Endothelial cell of umbilical vein (primary cell): ENCODE results near the gene ATG10. TPM values are rescaled to one million over a fixed set of nuclear protein-coding genes. Genes with fewer than 3 reads are reported as not detected.
"Not testable (repeated sequence)": the region's sequence is repeated elsewhere in the genome, so short reads cannot be mapped to it uniquely, and the experiment has no call there.

ENCODE experiments used
- BruUV-seq: library from RNA; stranded (reverse); fragments of 400-500 nt; replicated peaks from 2 replicates; lab custom pipeline; 2021; lab: Mats Ljungman, UMichigan
- CTCF ChIA-PET: fragments of 300-600, 350-600 bp; sonication (Branson Sonifier 250); formaldehyde crosslinking; loops from one replicate; lab custom pipeline; 2021; ENCODE audit warnings: antibody characterized with exemption, inconsistent platforms; lab: Charles Lee
- POLR2A ChIA-PET: fragments of 300-600, 350-600 bp; sonication (Branson Sonifier 250); formaldehyde crosslinking; loops from one replicate; lab custom pipeline; 2021; ENCODE audit warnings: antibody characterized with exemption, inconsistent platforms; lab: Charles Lee
- DNase-seq: peaks from one replicate; pipeline ENCODE4 v3.0.0-alpha.2; 2011; ENCODE audit warnings: low read depth, low spot score
- FAIRE-seq: peaks from 2 replicates; lab custom pipeline; 2011; peaks lifted over from hg19 to GRCh38; lab: Jason Lieb, UNC
- H2AFZ ChIP-seq: 2 replicates; pipeline ENCODE4 v1.6.0; 2012; ENCODE audit warnings: low read depth, low read length, control low read depth, inconsistent platforms
- H3K27ac ChIP-seq: 2 replicates; pipeline ENCODE4 v1.5.1; 2011; ENCODE audit warnings: low read depth, mild to moderate bottlenecking, control low read depth, low read length, moderate library complexity; ENCODE audit not compliant: insufficient read depth
- H3K27me3 ChIP-seq, 2 experiments: 2 replicates each; pipeline versions ENCODE4 v1.6.0 to v1.6.1; 2011; ENCODE audit warnings: low read length in 2 of 2, mixed read lengths in 1 of 2; ENCODE audit not compliant: control insufficient read depth in 2 of 2, insufficient read depth in 2 of 2
- H3K36me3 ChIP-seq, 2 experiments: 2 replicates in 1 of 2; 3 replicates in 1 of 2; pipeline ENCODE4 v1.5.1; 2011; ENCODE audit warnings: low read length in 2 of 2, mild to moderate bottlenecking in 1 of 2, moderate library complexity in 1 of 2; ENCODE audit not compliant: control insufficient read depth in 2 of 2, insufficient read depth in 2 of 2; ENCODE audit errors: extremely low read depth in 1 of 2
- H3K4me1 ChIP-seq: 3 replicates; pipeline ENCODE4 v1.5.1; 2011; ENCODE audit warnings: mild to moderate bottlenecking, low read length; ENCODE audit not compliant: control insufficient read depth, insufficient read depth; ENCODE audit errors: extremely low read depth
- H3K4me2 ChIP-seq: 2 replicates; pipeline ENCODE4 v1.6.1; 2011; ENCODE audit warnings: low read length, control low read depth, mixed read lengths; ENCODE audit not compliant: insufficient read depth
- H3K4me3 ChIP-seq, 3 experiments: fragments of 200-600 bp in 1 of 3; sonication (generic), shearing (Covaris generic) in 1 of 3; replicated peaks in 1 of 3; 2 replicates each; pipeline ENCODE4 v1.5.1; 2011 to 2016; ENCODE audit warnings: control low read depth in 3 of 3, low read length in 3 of 3, mild to moderate bottlenecking in 2 of 3, inconsistent platforms in 1 of 3, low read depth in 1 of 3, moderate library complexity in 1 of 3; ENCODE audit not compliant: insufficient read depth in 1 of 3
- H3K79me2 ChIP-seq: 2 replicates; pipeline ENCODE4 v1.6.0; 2012; ENCODE audit warnings: low read length, inconsistent platforms; ENCODE audit not compliant: control insufficient read depth, insufficient read depth
- H3K9ac ChIP-seq: replicated peaks from 2 replicates; pipeline ENCODE3; 2011; ENCODE audit warnings: low read length, control low read depth; ENCODE audit not compliant: insufficient read depth; ENCODE audit errors: extremely low read depth
- H3K9me1 ChIP-seq: replicated peaks from 3 replicates; pipeline ENCODE4 v1.6.0; 2011; ENCODE audit warnings: mild to moderate bottlenecking, low read length; ENCODE audit not compliant: control insufficient read depth, insufficient read depth; ENCODE audit errors: extremely low read depth
- H3K9me3 ChIP-seq: replicated peaks from 2 replicates; pipeline ENCODE4 v1.5.1; 2012; ENCODE audit warnings: low read length, inconsistent platforms; ENCODE audit not compliant: control insufficient read depth, insufficient read depth
- H4K20me1 ChIP-seq: replicated peaks from 2 replicates; pipeline ENCODE3; 2011; ENCODE audit warnings: mild to moderate bottlenecking, low read length; ENCODE audit not compliant: control insufficient read depth, insufficient read depth; ENCODE audit errors: extremely low read depth
- CTCF ChIP-seq, 2 donors: IDR thresholded peaks; 1 replicate in 1 of 2; 2 replicates in 1 of 2; pipeline ENCODE4 v1.5.1; 2011; ENCODE audit warnings: low read length in 2 of 2, mild to moderate bottlenecking in 2 of 2, moderate library complexity in 2 of 2, control low read depth in 1 of 2, inconsistent platforms in 1 of 2, low read depth in 1 of 2; ENCODE audit not compliant: insufficient read depth in 1 of 2; ENCODE audit errors: extremely low read depth in 1 of 2
- EZH2 ChIP-seq: IDR thresholded peaks from 2 replicates; pipeline ENCODE4 v1.6.1; 2012; ENCODE audit warnings: borderline replicate concordance, low read depth, mild to moderate bottlenecking, moderate library complexity, low read length, inconsistent platforms; ENCODE audit not compliant: severe bottlenecking
- FOS ChIP-seq: IDR thresholded peaks from 2 replicates; pipeline ENCODE4 v1.6.1; 2011; ENCODE audit warnings: mild to moderate bottlenecking, low read length, moderate library complexity, borderline replicate concordance; ENCODE audit not compliant: insufficient read depth
- GATA2 ChIP-seq: IDR thresholded peaks from 2 replicates; pipeline ENCODE4 v1.7.0; 2011; ENCODE audit warnings: low read depth, mild to moderate bottlenecking, moderate library complexity, mixed read lengths, low read length; ENCODE audit not compliant: insufficient read length, insufficient read depth
- JUN ChIP-seq: IDR thresholded peaks from 2 replicates; pipeline ENCODE4 v1.6.1; 2011; ENCODE audit warnings: borderline replicate concordance, low read depth; ENCODE audit not compliant: insufficient read length, insufficient read depth
- MAX ChIP-seq: IDR thresholded peaks from 2 replicates; pipeline ENCODE4 v1.6.1; 2011; ENCODE audit not compliant: insufficient read depth, insufficient read length
- MYC ChIP-seq: IDR thresholded peaks from one replicate; pipeline ENCODE4 v1.6.1; 2011; ENCODE audit warnings: mild to moderate bottlenecking, low read depth, low read length
- POLR2A ChIP-seq: IDR thresholded peaks from 2 replicates; pipeline ENCODE4 v1.6.1; 2012; ENCODE audit warnings: low read depth, mild to moderate bottlenecking, control low read depth, low read length
- POLR2AphosphoS5 ChIP-seq: IDR thresholded peaks from 2 replicates; pipeline ENCODE4 v1.6.1; 2012; ENCODE audit warnings: low read depth, mild to moderate bottlenecking, control low read depth, low read length, moderate library complexity; ENCODE audit not compliant: insufficient read depth
- dilution Hi-C: fragments of 300-500 bp; cut with MboI; formaldehyde crosslinking; loops from one replicate; pipeline ENCODE4 v1.15.0; 2019; ENCODE audit warnings: low sequenced_read_pairs; ENCODE audit not compliant: extremely low pct_ligation_motif_present
- intact Hi-C: fragments of 100-400 bp; cut with micrococcal nuclease; formaldehyde crosslinking; loops from one replicate; pipeline ENCODE4 v1.10.0; 2022
- polyA plus RNA-seq, 4 experiments: library from polyadenylated mRNA; depleted of rRNA in 3 of 4; stranded (reverse) in 3 of 4; unstranded in 1 of 4; fragments of >200 nt; gene quantifications; 2 replicates each; pipeline versions ENCODE4 v1.2.1 to v1.2.3, GENCODE V29; 2011 to 2012; ENCODE audit warnings: missing spikeins in 1 of 4
- total RNA-seq: library from RNA; stranded (reverse); gene quantifications from 2 replicates; pipeline ENCODE4 v1.2.3, GENCODE V29; 2021

Gene ATG10
- total and polyA plus RNA-seq, 2 donors (not counting 3 experiments of a cell fraction or from before 2014, with no cell fraction given), result 1.6 to 3.9 TPM

GRCh38 chr5:82109915-82110314 lies 138.1 kb downstream of the ATG10 start:
- H3K4me2 ChIP-seq, H3K79me2 ChIP-seq, H3K9me3 ChIP-seq, H3K27ac ChIP-seq, H3K9ac ChIP-seq, H2AFZ ChIP-seq, H3K4me3 ChIP-seq, POLR2A ChIA-PET, H3K4me1 ChIP-seq, H4K20me1 ChIP-seq, H3K27me3 ChIP-seq, H3K9me1 ChIP-seq, BruUV-seq, FAIRE-seq, H3K36me3 ChIP-seq, DNase-seq, CTCF ChIA-PET, dilution Hi-C loops: not testable (repeated sequence)
- intact Hi-C loops, result loop anchor here (5.0 kb wide), 2 partner anchors 358 to 603 kb away; partner anchors contain the start of gene SSBP2

- Histone ChIP-seq H3K4me1 (no peaks in the 10 kb centered on the region), H3K9me1 (no peaks in the 10 kb centered on the region), H4K20me1 (no peaks in the 10 kb centered on the region), H3K4me2 (no peak overlapping the region), H3K9ac (no peak overlapping the region), H2AFZ (no peak overlapping the region), H3K4me3 (no peak overlapping the region), H3K79me2 (no peaks in the 10 kb centered on the region), H3K9me3 (no peaks in the 10 kb centered on the region), H3K36me3 (no peaks in the 10 kb centered on the region), H3K27ac (no peak overlapping the region), H3K27me3 (no peaks in the 10 kb centered on the region)
- TF ChIP-seq POLR2AphosphoS5, result no peak
- no peak for TF ChIP-seq POLR2A
- TF ChIP-seq EZH2, result no peak
- TF ChIP-seq JUN, result no peak
- TF ChIP-seq GATA2, result no peak
- no peak for TF ChIP-seq FOS
- no peak for TF ChIP-seq CTCF (IDR thresholded peaks at IDR 0.05; ENCODE audit: extremely low read depth in 1 of 2, insufficient read depth in 1 of 2, low read depth in 1 of 2, low read length in 2 of 2)
- no peak for TF ChIP-seq MYC
- no peak for TF ChIP-seq MAX
- ChIA-PET CTCF (no interaction called here), POLR2A (no interaction called here)
- dilution Hi-C loops (no loop called here), intact Hi-C loops (no loop called here)
- no TSS peak for BruUV-seq
- FAIRE-seq, result no peak
- DNase-seq, result no peak
Observed at GRCh38 chr5:82111191-82111590, 139.4 kb downstream of the ATG10 start.
